Endothelial cell of umbilical vein (primary cell): ENCODE data around the gene RANBP1. TPM values are rescaled to one million over a fixed set of nuclear protein-coding genes. Genes with fewer than 3 reads are reported as not detected.

ENCODE experiments used
- BruUV-seq: library from RNA; stranded (reverse); fragments of 400-500 nt; replicated peaks from 2 replicates; lab custom pipeline; 2021; lab: Mats Ljungman, UMichigan
- CTCF ChIA-PET: fragments of 300-600, 350-600 bp; sonication (Branson Sonifier 250); formaldehyde crosslinking; loops from one replicate; lab custom pipeline; 2021; ENCODE audit warnings: antibody characterized with exemption, inconsistent platforms; lab: Charles Lee
- POLR2A ChIA-PET: fragments of 300-600, 350-600 bp; sonication (Branson Sonifier 250); formaldehyde crosslinking; loops from one replicate; lab custom pipeline; 2021; ENCODE audit warnings: antibody characterized with exemption, inconsistent platforms; lab: Charles Lee
- DNase-seq: peaks from one replicate; pipeline ENCODE4 v3.0.0-alpha.2; 2011; ENCODE audit warnings: low read depth, low spot score
- FAIRE-seq: peaks from 2 replicates; lab custom pipeline; 2011; peaks lifted over from hg19 to GRCh38; lab: Jason Lieb, UNC
- H2AFZ ChIP-seq: 2 replicates; pipeline ENCODE4 v1.6.0; 2012; ENCODE audit warnings: low read depth, low read length, control low read depth, inconsistent platforms
- H3K27ac ChIP-seq: 2 replicates; pipeline ENCODE4 v1.5.1; 2011; ENCODE audit warnings: low read depth, mild to moderate bottlenecking, control low read depth, low read length, moderate library complexity; ENCODE audit not compliant: insufficient read depth
- H3K27me3 ChIP-seq, 2 experiments: 2 replicates each; pipeline versions ENCODE4 v1.6.0 to v1.6.1; 2011; ENCODE audit warnings: low read length in 2 of 2, mixed read lengths in 1 of 2; ENCODE audit not compliant: control insufficient read depth in 2 of 2, insufficient read depth in 2 of 2
- H3K36me3 ChIP-seq, 2 experiments: 2 replicates in 1 of 2; 3 replicates in 1 of 2; pipeline ENCODE4 v1.5.1; 2011; ENCODE audit warnings: low read length in 2 of 2, mild to moderate bottlenecking in 1 of 2, moderate library complexity in 1 of 2; ENCODE audit not compliant: control insufficient read depth in 2 of 2, insufficient read depth in 2 of 2; ENCODE audit errors: extremely low read depth in 1 of 2
- H3K4me1 ChIP-seq: 3 replicates; pipeline ENCODE4 v1.5.1; 2011; ENCODE audit warnings: mild to moderate bottlenecking, low read length; ENCODE audit not compliant: control insufficient read depth, insufficient read depth; ENCODE audit errors: extremely low read depth
- H3K4me2 ChIP-seq: 2 replicates; pipeline ENCODE4 v1.6.1; 2011; ENCODE audit warnings: low read length, control low read depth, mixed read lengths; ENCODE audit not compliant: insufficient read depth
- H3K4me3 ChIP-seq, 3 experiments: fragments of 200-600 bp in 1 of 3; sonication (generic), shearing (Covaris generic) in 1 of 3; replicated peaks in 1 of 3; 2 replicates each; pipeline ENCODE4 v1.5.1; 2011 to 2016; ENCODE audit warnings: control low read depth in 3 of 3, low read length in 3 of 3, mild to moderate bottlenecking in 2 of 3, inconsistent platforms in 1 of 3, low read depth in 1 of 3, moderate library complexity in 1 of 3; ENCODE audit not compliant: insufficient read depth in 1 of 3
- H3K79me2 ChIP-seq: 2 replicates; pipeline ENCODE4 v1.6.0; 2012; ENCODE audit warnings: low read length, inconsistent platforms; ENCODE audit not compliant: control insufficient read depth, insufficient read depth
- H3K9ac ChIP-seq: replicated peaks from 2 replicates; pipeline ENCODE3; 2011; ENCODE audit warnings: low read length, control low read depth; ENCODE audit not compliant: insufficient read depth; ENCODE audit errors: extremely low read depth
- H3K9me1 ChIP-seq: replicated peaks from 3 replicates; pipeline ENCODE4 v1.6.0; 2011; ENCODE audit warnings: mild to moderate bottlenecking, low read length; ENCODE audit not compliant: control insufficient read depth, insufficient read depth; ENCODE audit errors: extremely low read depth
- H3K9me3 ChIP-seq: replicated peaks from 2 replicates; pipeline ENCODE4 v1.5.1; 2012; ENCODE audit warnings: low read length, inconsistent platforms; ENCODE audit not compliant: control insufficient read depth, insufficient read depth
- H4K20me1 ChIP-seq: replicated peaks from 2 replicates; pipeline ENCODE3; 2011; ENCODE audit warnings: mild to moderate bottlenecking, low read length; ENCODE audit not compliant: control insufficient read depth, insufficient read depth; ENCODE audit errors: extremely low read depth
- CTCF ChIP-seq, 2 donors: IDR thresholded peaks; 1 replicate in 1 of 2; 2 replicates in 1 of 2; pipeline ENCODE4 v1.5.1; 2011; ENCODE audit warnings: low read length in 2 of 2, mild to moderate bottlenecking in 2 of 2, moderate library complexity in 2 of 2, control low read depth in 1 of 2, inconsistent platforms in 1 of 2, low read depth in 1 of 2; ENCODE audit not compliant: insufficient read depth in 1 of 2; ENCODE audit errors: extremely low read depth in 1 of 2
- EZH2 ChIP-seq: IDR thresholded peaks from 2 replicates; pipeline ENCODE4 v1.6.1; 2012; ENCODE audit warnings: borderline replicate concordance, low read depth, mild to moderate bottlenecking, moderate library complexity, low read length, inconsistent platforms; ENCODE audit not compliant: severe bottlenecking
- FOS ChIP-seq: IDR thresholded peaks from 2 replicates; pipeline ENCODE4 v1.6.1; 2011; ENCODE audit warnings: mild to moderate bottlenecking, low read length, moderate library complexity, borderline replicate concordance; ENCODE audit not compliant: insufficient read depth
- GATA2 ChIP-seq: IDR thresholded peaks from 2 replicates; pipeline ENCODE4 v1.7.0; 2011; ENCODE audit warnings: low read depth, mild to moderate bottlenecking, moderate library complexity, mixed read lengths, low read length; ENCODE audit not compliant: insufficient read length, insufficient read depth
- JUN ChIP-seq: IDR thresholded peaks from 2 replicates; pipeline ENCODE4 v1.6.1; 2011; ENCODE audit warnings: borderline replicate concordance, low read depth; ENCODE audit not compliant: insufficient read length, insufficient read depth
- MYC ChIP-seq: IDR thresholded peaks from one replicate; pipeline ENCODE4 v1.6.1; 2011; ENCODE audit warnings: mild to moderate bottlenecking, low read depth, low read length
- POLR2A ChIP-seq: IDR thresholded peaks from 2 replicates; pipeline ENCODE4 v1.6.1; 2012; ENCODE audit warnings: low read depth, mild to moderate bottlenecking, control low read depth, low read length
- POLR2AphosphoS5 ChIP-seq: IDR thresholded peaks from 2 replicates; pipeline ENCODE4 v1.6.1; 2012; ENCODE audit warnings: low read depth, mild to moderate bottlenecking, control low read depth, low read length, moderate library complexity; ENCODE audit not compliant: insufficient read depth
- dilution Hi-C: fragments of 300-500 bp; cut with MboI; formaldehyde crosslinking; loops from one replicate; pipeline ENCODE4 v1.15.0; 2019; ENCODE audit warnings: low sequenced_read_pairs; ENCODE audit not compliant: extremely low pct_ligation_motif_present
- intact Hi-C: fragments of 100-400 bp; cut with micrococcal nuclease; formaldehyde crosslinking; loops from one replicate; pipeline ENCODE4 v1.10.0; 2022
- polyA plus RNA-seq, 4 experiments: library from polyadenylated mRNA; depleted of rRNA in 3 of 4; stranded (reverse) in 3 of 4; unstranded in 1 of 4; fragments of >200 nt; gene quantifications; 2 replicates each; pipeline versions ENCODE4 v1.2.1 to v1.2.3, GENCODE V29; 2011 to 2012; ENCODE audit warnings: missing spikeins in 1 of 4
- total RNA-seq: library from RNA; stranded (reverse); gene quantifications from 2 replicates; pipeline ENCODE4 v1.2.3, GENCODE V29; 2021
- TF ChIP-seq, protein P1 (sequence below): IDR thresholded peaks from 2 replicates; pipeline ENCODE4 v1.6.1; 2011; ENCODE audit not compliant: insufficient read depth, insufficient read length

RANBP1 gene
- total and polyA plus RNA-seq, 2 donors (not counting 3 experiments of a cell fraction or from before 2014, with no cell fraction given) = 228 to 247 TPM

DNA sequence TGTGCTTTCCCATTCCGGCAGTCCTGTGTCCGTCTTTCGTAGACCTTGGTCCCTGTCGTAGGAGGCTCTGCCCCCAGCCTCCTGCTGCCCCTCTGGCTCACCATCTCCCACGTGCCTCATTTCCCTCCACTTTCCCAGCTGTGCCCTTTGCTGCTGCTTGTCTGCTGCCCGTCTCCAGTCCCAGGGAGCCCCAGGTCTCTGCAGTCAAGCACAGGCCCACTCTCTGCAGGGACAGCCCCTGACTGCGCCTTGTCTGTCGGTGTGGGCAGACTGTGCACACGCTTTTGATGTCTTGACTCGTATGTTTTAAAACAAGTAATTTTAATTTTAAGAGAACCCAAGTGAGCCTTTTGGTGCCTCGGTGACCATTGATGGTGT lies 23.4 kb upstream of the RANBP1 start:
- H4K20me1 ChIP-seq = no peaks in the 10 kb centered on the region
- BruUV-seq = no TSS peak
- intact Hi-C loops = no loop called here

GRCh38 chr22:20093418-20094196 lies 22.3 kb upstream of the RANBP1 start:
- BruUV-seq = no TSS peak
- Histone ChIP-seq H3K4me3 (no peak overlapping the region), H4K20me1 (no peaks in the 10 kb centered on the region), H3K36me3 (peaks cover 61 to 68% of the 10 kb centered on the region in 2 experiments), H3K9ac (no peak overlapping the region), H3K4me2 (no peak overlapping the region), H3K4me1 (no peaks in the 10 kb centered on the region), H3K9me3 (no peaks in the 10 kb centered on the region), H3K27me3 (no peaks in the 10 kb centered on the region), H3K27ac (no peak overlapping the region), H3K79me2 (peaks cover 45% of the 10 kb centered on the region), H3K9me1 (no peaks in the 10 kb centered on the region), H2AFZ (no peak overlapping the region)
- CTCF ChIA-PET = no interaction called here
- intact Hi-C loops (no loop called here), dilution Hi-C loops (no loop called here)
- TF ChIP-seq CTCF (IDR thresholded peaks at IDR 0.05; ENCODE audit: extremely low read depth in 1 of 2, insufficient read depth in 1 of 2, low read depth in 1 of 2, low read length in 2 of 2) (no peak), MYC (no peak), EZH2 (no peak), JUN (no peak), POLR2AphosphoS5 (no peak), FOS (no peak), GATA2 (no peak), POLR2A (no peak)
- TF ChIP-seq, protein P1, sequence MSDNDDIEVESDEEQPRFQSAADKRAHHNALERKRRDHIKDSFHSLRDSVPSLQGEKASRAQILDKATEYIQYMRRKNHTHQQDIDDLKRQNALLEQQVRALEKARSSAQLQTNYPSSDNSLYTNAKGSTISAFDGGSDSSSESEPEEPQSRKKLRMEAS = no peak
- POLR2A ChIA-PET = no interaction called here
- FAIRE-seq (no peak), DNase-seq (no peak)

More for the DNA sequence above, 23.4 kb upstream of the RANBP1 start:
- Histone ChIP-seq H2AFZ (no peak overlapping the region), H3K4me3 (no peak overlapping the region), H3K27ac (no peak overlapping the region), H3K79me2 (peaks cover 47% of the 10 kb centered on the region), H3K9ac (no peak overlapping the region), H3K9me3 (no peaks in the 10 kb centered on the region), H3K36me3 (peaks cover 68 to 73% of the 10 kb centered on the region in 2 experiments), H3K4me1 (no peaks in the 10 kb centered on the region), H3K9me1 (no peaks in the 10 kb centered on the region), H3K27me3 (no peaks in the 10 kb centered on the region), H3K4me2 (no peak overlapping the region)
- FAIRE-seq = no peak
- POLR2A ChIA-PET = no interaction called here
- no peak for DNase-seq
- dilution Hi-C loops = no loop called here
- no peak for TF ChIP-seq EZH2
- CTCF ChIA-PET = no interaction called here
